MV-4-11 (cell line): ENCODE results near the gene DOCK2.
A peak's percentile ranks its signal among the peaks of the same experiment; 100 is the strongest.

Experiments used
- DNase-seq: peaks from one replicate; lab custom pipeline; 2025; lab: John Stamatoyannopoulos, UW

The DOCK2 gene

DNA sequence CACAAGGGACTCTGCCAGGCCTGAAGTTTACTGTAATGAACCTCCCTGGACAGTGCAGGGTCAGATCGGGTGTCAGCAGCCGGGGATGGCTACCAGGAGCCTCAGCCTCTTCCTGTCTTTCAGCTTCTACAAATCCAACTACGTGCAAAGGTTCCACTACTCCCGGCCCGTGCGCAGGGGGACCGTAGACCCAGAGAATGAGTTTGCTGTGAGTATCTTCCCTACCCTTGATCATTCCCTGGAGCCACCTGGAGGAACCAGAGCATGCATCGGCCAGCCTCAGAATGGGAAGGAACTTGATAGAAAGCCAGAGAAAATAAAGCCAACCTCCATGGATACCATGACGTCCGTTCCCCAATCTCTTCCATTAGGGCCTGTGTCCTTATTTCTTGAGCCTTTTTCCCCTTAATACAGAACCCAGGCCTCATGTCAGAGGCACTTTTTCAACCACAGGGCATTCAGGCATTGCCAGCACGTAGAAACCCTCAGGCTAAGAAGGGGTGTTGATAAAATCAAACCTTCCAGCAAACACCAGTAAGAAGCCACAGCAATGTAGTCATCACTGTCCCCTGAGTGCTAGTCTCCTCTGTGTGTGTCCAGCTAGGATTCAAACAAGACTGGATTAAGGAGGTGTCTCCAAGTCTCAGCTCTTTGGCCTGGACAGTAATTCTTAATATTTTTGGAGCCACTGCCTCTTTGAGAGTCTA, 419.6 kb downstream of the DOCK2 start:
- no peak for DNase-seq

DNA sequence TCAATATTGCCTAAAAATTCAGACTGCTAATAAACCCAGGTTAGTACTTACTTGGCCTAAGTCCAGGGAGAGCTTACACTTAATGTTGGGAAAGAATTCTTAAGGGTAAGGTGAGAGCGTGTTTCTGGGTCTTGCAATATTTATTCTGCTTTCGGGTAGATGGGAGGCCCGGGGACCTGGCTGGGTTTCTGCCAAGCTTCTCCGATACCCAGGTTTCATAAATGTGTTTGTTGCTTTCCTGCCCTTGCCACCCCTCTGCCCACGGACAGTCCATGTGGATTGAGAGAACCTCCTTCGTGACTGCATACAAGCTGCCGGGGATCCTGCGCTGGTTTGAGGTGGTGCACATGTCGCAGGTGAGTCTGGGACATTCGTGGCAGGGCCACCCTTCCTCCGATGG, 420.2 kb downstream of the DOCK2 start:
- no peak for DNase-seq

DNA sequence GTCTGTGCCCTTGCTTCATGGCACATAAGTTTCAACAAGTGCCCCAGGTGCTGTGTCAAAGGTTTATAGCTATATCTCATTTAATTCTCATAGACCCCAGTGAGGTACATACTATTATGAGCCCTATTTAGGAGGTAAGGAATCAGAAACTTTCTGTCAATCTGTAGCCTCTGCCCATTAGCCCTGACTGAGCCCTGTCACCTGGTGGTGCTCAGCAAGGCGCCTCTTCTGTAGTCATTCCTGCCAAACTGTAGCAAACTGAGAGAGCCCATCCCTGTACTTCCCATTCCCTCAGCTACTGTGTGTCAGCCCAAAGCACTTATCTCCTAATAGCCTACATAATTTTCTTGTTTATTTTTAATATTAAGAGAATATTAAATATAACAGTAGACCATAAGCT, 422.1 kb downstream of the DOCK2 start:
- no peak for DNase-seq

DNA sequence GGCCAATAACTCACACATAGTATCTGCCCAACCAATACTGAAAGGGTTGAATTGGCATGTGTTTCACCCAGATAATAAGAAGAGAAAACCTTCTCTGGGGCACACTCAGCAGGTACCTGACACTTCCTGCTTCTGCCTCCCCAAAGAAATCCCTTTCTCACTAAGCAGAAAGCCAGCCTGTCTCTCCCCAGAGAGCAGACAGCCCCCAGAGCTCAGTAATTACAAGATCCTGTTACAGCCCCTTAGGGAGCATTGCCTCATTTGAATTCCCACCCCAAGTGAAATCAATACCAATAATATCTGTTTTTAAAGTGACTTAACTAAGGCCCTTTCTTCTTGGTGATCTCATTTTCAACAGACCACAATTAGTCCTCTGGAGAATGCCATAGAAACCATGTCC, 430.1 kb downstream of the DOCK2 start:
- no peak for DNase-seq

DNA sequence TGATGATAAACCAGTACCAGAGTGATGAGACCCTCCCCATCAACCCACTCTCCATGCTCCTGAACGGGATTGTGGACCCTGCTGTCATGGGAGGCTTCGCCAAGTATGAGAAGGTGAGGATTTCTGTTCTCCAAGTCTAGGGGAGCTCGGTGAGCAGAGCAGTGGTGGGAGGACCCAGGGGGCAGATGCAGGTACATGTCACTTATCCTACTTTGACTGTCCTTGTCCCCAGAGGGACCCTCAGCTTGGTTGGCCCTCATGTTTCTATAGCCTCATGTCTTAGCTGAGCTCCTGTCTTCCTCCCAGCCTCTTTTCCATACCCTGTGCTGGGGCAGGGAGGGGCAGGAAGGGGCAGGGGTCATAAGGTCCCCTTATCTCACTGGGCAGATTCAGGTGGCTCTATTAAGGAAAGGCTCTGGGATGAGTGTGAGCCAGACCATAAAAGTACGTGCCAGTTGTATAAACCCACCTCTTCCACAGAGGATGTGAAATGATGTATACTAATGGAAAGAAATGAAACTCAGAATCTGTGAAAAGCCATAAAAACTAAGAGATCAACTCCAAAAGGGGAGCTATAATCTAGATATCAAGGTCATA, 430.6 kb downstream of the DOCK2 start:
- DNase-seq: no peak

DNA sequence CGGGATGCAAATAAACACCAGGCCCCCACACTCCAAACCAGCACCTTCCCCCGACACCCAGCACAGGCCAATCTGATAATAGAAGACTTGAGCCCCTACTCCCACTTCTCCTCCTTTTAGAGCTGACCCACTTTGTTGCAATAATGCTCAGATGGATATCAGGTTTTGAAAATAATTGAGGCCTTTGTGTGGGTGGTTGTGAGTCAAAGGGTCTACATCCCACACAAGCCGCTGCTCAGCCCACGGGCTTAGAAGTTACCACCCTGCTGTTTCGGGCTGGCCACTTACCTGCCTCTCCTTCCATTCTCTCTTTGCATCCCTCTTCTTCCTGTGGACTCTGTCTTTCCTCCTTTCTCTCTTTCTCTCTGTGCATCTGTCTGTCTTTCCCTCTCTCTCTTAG, 432.4 kb downstream of the DOCK2 start:
- no peak for DNase-seq

DNA sequence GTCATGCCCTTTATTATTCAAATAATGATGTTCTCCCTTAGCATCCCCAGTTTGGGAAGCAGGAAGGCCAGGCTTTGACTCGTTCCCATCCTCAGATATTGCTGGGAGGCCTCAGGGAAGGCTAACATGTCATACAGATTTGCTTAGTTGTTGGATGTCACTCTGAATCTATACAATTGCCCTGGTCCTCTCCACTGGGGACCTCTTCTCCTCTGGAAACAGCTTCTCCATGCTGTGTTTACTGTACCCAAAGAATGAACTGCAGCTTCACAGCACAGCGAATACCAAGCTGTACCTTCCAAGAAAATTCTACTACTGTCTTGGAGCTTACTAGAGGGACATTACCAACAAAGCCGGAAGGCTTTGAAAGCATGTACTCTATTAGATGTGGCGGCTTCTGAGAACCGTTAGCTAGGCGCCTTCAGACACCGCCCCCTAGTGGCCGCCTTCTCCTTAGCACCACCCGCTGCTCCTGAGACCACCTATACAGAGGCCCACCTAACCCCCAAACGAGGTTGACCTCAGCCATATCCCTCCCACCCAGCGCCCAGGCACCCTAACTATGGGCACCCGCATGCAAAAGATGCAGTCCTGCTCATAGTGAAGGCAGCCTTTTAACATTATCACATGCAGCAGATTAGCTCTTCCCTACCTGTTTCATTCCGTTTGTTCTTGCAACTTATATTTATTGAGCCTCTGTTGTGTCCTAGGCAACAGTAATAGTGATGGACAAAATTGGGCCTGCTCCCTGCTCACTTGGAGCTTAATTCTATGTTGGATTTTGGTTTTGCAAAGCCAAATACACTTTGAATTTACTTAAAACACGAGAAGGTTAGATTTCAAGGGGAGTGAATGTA, 433.7 kb downstream of the DOCK2 start:
- no peak for DNase-seq

DNA sequence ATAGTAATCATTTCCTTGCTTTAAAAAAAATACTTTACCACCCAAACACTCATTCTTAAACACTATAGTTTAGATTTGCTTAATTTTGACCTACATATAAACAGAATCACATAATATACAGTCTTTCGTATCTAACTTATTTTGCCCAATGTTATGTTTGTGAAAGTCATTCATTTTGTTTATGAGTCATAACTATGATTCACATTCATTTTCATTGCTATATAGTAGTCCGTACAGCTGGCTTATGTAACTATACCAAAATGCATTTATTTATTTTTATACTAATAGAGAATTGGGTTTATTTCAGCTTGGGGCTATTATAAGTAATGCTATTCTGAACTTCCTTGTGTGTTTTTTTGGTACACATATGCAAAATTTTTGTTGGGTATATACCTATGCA, 434.7 kb downstream of the DOCK2 start:
- no peak for DNase-seq

DNA sequence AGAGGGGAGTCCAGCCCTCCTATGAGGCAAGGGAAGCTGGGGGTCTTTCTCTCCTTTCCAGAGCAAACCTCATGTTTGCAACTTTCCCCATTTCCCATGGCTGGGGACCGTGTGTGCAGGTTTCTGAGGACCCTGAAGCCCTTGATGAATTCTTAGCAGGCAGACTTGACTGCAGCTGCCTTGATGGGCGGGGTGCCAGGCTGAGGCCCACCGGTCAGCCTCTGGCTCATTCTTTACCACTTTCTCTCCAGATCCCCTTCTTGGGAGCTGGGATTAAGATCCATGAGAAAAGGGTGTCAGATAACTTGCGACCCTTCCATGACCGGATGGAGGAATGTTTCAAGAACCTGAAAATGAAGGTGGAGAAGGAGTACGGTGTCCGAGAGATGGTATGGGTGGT, 438.6 kb downstream of the DOCK2 start:
- DNase-seq: no peak

DNA sequence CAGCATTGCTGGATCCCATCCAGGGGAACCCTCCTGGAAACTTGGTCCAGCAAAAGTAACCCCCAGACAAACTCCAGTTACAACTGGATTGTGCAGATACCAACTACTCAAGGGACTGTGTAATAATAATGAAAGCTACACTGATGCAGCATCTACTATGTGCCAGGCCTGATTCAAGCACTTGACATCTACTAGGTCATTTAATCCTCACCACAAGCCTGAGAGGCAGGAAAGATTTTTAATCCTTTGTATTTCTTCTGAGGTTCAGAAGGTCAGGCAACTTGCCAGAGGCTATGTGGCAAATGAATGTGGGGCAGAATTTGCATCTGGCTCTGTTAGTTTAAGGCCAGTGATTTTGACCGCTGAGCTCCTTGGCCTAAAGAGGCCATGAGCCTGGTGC, 439.1 kb downstream of the DOCK2 start:
- DNase-seq: no peak

DNA sequence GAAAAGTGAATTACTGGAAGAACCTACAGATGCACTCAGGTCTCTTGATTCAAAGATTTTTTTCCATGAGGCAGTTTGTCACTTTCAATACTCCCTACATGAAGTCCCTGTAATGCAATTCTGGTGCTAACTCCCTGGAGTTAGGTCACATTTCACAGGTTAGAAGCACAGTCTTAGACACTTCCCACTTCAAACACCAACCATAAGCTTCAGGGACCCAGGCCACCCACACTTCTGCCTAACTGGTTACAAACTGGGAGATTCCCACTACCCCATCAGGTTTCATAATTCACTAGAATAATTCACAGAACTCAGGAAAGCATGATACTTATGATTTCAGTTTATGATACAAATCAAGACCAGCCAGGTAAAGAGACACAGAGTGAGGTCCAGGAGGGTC, 439.7 kb downstream of the DOCK2 start:
- DNase-seq: no peak

DNA sequence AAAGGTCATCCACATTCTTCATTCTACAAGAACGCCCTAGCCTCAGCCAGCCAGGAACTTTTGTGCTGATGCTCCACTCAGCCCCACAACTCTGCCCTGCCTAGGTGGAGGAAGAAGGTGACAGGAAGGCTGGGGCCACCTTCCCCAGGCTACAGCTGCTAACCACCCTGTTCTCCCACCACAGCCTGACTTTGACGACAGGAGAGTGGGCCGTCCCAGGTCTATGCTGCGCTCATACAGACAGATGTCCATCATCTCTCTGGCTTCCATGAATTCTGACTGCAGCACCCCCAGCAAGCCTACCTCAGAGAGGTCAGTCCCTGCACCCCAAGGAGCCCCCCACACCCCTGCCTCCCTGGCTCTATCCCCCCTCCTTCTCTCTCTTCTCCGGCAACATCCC, 440.5 kb downstream of the DOCK2 start:
- DNase-seq: no peak

DNA sequence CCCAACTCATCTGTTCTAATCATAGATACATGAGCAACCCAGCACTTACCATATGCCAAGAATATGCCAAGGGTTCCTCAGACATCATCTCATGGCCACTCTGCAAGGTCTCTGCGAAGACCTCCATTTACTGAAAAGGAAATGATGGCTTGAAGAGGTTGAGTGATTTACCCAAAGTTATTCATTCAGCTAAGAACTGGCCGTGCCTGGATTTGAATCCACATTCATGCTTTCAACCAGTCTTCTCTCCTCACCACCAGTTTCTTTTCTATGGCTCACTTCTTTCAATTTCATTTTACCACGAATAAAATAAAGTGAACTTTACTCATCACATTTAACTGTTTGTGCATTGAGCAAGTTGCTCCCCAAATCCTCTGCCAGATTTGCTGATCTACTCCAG, 441.4 kb downstream of the DOCK2 start:
- no peak for DNase-seq

DNA sequence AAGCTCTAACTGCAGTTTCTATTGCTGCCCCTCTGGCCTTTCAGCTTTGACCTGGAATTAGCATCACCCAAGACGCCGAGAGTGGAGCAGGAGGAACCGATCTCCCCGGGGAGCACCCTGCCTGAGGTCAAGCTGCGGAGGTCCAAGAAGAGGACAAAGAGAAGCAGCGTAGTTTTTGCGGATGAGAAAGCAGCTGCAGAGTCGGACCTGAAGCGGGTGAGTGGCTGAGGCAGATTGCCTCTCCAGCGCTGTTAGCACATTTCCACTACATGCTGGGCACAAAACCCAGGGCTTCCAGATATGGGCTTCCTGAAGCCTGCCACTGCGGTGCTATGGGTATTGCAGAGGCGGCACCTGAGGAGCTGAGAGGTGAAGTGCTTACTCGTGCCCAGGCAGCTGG, 441.9 kb downstream of the DOCK2 start:
- no peak for DNase-seq

DNA sequence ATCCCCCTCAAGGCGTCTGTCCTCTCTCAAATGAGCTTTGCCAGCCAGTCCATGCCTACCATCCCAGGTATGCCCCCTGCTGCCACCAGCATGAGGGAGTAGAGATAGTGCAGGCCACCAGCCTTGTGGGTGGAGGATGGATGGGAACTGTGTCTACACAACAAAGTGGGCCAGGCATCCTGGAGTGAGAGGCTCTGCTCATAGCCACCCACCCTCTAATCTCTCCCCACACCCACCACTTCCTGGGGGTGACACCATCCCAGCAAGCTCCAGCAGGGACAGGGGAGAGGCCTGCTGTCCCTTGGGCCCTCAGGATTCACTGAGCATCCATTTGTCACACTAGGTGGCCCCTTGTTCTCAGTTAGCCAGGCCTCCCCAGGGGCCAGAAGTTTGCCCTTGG, 443.1 kb downstream of the DOCK2 start:
- DNase-seq: no peak

DNA sequence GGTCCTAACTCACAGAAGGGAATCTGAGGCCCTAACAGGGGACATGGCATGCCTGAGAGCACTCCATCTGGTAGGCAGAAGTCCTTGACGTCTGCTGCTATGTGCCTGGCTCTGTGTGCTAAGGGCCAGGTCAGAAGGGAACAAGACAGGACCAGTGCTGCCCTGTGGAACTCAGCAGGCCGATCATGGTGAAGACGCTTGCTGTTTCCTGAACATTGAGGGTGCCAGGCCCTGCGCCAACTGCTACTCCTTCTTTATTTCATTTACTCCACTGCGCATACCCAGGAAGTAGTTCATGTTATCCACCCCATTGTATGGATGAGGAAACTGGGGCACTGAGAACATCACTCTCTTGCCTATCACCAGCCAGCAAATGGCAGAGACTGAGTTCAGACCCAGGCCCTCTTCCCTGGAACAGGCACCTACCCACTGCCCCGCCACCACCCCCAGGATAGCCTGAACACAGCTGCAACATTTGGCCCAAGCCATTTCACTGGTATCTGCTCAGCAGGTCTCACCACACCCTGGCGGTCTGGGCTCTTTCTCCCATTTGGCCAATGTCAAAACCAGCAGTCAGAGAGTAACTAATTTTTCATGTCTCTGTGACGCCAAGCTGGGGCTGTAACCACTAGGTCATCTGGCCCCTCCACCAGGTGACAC, 443.8 kb downstream of the DOCK2 start:
- no peak for DNase-seq

DNA sequence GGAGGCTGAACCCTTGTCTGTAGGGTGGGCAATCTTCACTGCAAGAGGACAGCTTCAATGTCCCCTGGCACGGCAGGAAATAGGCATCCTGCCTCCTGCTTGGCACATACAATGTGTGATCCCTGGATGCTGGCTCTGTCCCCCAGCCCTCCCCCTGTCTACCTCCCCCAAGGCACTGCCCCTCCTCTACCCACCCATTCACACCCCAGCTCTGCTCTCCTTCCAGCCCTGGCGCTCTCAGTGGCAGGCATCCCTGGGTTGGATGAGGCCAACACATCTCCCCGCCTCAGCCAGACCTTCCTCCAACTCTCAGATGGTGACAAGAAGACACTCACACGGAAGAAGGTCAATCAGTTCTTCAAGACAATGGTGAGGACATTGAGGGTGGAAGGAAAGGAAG, 444.5 kb downstream of the DOCK2 start:
- DNase-seq: no peak

DNA sequence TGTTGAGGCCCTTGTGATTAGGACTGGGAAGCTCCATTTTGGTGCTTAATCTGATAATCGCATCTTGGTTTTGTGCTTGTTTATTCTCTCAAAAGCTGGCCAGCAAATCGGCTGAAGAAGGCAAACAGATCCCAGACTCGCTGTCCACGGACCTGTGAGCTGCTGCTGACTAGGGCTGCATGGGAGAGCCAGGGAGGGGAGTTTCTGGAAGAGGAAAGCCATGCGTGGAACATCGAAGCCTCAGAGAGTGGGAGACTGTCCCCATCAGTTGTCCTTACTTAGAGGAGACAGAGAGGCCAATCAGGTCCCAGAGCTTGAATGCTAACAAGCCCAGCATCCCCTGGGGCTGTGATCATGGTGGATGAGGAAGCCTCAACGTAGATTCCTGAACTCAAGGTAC, 445.6 kb downstream of the DOCK2 start:
- DNase-seq: no peak

DNA sequence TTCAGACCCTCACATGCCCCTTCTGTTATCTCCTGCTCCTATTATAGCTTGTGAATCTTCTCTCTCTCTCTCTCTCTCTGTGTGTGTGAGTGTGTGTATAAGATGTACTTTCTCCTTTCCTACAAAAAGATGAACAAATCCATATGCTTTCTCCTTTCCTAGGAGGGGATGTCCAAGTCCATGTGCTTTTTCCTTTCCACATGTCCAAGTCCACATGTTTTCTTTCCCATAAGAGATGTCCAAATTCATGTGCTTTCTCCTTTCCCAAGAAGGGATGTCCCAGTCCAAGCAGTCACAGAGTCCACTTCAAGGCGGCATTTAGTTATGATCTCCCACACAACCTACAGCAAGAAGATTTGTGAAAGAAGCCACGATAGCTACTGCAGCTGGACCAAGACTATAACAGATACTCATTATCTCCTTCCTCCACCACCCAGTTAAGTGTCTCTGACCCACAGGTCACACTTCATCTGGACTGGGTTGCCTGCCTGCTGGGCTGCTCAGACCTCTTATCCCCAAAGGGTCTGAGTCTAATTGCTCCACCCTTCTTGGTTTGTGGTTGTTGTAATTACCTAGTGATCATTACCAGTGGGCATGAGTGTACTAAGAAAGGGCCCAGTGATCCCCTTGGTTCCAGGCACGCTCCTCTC, 450.2 kb downstream of the DOCK2 start:
- DNase-seq: no peak

DNA sequence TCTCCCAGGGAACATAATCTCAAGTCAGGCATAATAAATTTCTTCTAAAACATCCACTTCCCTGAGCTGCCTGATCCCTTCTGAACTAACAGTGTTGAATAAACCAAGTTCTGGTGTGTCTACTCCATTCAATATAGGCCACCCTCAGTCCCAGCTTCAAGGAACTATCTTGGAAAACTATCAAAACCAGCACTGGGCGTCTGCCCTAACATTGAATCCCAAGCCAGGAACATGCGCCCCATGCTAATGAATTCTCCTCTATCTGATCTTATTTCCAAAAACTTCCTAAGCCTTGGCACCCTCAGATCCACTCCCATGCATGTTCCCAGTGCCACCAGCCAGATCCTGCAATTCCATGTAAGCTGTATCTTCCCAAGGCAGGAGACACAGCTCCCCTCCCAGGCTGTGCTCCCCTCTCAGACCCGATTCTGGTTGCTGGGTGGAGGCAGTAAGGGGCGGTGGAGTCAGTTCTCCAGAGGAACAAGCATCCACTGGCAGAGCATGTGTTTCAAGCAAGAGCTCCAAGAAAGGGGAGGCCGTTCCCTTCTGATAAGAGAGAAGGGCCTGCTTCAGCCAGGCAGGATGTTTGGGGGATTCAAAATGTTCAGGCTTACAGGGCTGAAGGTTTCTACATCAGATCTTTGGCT, 455.5 kb downstream of the DOCK2 start:
- DNase-seq: no peak

DNA sequence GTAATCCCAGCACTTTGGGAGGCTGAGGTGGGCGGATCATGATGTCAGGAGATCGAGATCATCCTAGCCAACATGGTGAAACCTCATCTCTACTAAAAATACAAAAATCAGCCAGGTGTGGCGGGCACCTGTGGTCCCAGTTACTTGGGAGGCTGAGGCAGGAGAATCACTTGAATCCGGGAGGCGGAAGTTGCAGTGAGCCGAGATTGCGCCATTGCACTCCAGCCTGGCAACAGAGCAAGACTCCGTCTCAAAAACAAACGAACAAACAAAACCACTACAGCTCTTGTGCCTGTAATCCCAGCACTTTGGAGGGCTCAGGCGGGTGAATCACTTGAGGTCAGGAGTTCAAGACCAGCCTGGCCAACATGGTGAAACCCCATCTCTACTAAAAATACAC, 457.3 kb downstream of the DOCK2 start:
- peak; percentile 87 for DNase-seq

DNA sequence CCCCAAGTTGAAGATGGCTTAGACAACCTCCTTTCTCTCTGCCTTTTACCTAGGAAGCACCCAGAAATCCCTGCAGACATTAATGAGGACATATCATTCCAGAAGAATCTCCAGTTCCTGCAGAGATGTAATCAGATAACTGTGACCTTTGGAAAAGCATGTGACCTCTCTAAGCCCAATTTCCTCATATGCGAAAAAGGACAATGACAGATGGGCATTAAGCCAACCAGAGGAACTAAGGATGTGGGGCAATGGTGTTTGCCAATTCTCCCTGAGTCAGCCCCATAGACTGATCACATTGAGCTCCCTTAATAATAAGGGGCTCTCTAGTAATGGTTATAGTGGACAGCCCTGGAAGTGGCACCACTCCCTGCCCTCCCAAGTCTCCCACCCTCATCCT, 458.6 kb downstream of the DOCK2 start:
- peak; percentile 82 for DNase-seq
